Measurements from ENCODE around the gene PIAS3.

- no peak for TF ChIP-seq CTCF (IDR thresholded peaks at IDR 0.05)
- TF ChIP-seq POLR2A (IDR thresholded peaks at IDR 0.05), result no peak
These were observed 26.9 kb upstream of the PIAS3 start, which contains the start of gene ANKRD35 for GRCh38 chr1:145885738-145886287.

All from suprapubic skin (tissue), 3 donors.